ENCODE data around the gene GFOD1. TPM values are rescaled to one million over a fixed set of nuclear protein-coding genes. Genes with fewer than 3 reads are reported as not detected.
"Not testable (repeated sequence)": the region's sequence is repeated elsewhere in the genome, so short reads cannot be mapped to it uniquely, and the experiment has no call there.

GFOD1 gene
- total RNA-seq, 1 donor from 2014 or later: 20.2 TPM

DNA sequence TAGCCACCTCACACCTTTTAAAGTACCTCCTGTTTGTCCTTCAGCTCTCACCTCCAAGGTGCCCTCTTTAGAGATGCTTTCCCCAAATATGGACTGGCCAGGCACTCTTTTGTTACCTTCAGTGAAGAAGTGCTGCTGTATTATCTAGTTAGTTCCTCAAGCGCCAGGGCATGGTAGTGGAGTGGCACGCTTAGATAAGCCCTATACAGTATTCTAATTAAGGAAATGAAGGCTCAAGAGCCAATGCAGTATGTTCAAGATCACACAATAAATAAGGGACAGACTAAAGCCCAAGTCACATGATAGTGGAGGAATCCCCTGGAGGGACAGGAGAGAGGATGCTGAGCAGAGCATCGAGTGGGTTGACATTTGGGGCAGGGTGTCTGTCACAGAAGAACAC, 28.5 kb upstream of the GFOD1 start:
- intact Hi-C loops (cut with DNase I): no loop called here
- TF ChIP-seq, protein P1, sequence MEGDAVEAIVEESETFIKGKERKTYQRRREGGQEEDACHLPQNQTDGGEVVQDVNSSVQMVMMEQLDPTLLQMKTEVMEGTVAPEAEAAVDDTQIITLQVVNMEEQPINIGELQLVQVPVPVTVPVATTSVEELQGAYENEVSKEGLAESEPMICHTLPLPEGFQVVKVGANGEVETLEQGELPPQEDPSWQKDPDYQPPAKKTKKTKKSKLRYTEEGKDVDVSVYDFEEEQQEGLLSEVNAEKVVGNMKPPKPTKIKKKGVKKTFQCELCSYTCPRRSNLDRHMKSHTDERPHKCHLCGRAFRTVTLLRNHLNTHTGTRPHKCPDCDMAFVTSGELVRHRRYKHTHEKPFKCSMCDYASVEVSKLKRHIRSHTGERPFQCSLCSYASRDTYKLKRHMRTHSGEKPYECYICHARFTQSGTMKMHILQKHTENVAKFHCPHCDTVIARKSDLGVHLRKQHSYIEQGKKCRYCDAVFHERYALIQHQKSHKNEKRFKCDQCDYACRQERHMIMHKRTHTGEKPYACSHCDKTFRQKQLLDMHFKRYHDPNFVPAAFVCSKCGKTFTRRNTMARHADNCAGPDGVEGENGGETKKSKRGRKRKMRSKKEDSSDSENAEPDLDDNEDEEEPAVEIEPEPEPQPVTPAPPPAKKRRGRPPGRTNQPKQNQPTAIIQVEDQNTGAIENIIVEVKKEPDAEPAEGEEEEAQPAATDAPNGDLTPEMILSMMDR (IDR thresholded peaks at IDR 0.05): no peak

DNA sequence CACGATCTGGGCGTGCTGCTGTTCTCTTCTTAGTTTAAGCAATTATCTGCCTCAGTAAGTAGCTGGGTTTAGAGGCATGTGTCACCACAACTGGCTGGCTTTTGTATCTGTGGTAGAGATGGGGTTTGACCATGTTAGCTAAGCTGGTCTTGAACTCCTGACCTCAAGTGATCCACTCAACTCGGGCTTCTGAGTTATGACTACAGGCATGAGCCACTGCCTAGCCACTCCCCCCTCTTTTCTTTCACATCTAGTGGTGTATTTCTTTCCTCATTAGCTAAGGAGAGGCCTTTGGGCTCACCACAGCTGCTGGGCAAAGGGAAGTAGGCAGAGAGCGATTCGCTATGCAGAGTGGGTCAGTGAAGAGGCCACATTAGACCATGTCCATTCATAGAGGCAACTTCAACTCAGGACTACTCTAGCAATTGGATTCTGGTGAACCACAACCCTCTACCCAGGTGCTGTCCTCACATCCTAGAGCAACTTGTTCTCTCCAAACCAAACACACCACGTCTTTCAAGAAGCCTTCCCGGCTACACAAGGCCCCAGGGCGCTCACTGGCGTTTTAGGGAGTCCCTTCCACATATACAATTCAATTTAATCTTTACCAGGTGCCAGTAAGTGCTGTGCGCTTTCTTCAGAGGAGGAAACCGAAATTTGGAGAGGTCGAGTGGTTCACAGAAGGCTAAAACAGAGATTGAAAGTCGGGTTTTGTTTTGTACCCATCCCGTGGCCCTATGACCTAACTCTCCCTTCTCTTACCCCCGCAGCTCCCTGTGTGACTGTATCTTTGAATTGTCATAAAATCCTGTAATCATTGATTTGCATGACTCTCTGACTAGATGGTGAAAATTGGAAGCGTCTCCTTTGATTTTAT, 26.5 kb upstream of the GFOD1 start:
- Histone ChIP-seq H3K9me3 (no peaks in the 10 kb centered on the region), H3K4me3 (no peak overlapping the region), H3K4me1 (peaks cover 13% of the 10 kb centered on the region), H3K36me3 (no peaks in the 10 kb centered on the region), H3K27ac (no peak overlapping the region), H3K27me3 (ENCODE audit: low read depth) (no peaks in the 10 kb centered on the region)
- DNase-seq (no peak), ATAC-seq (peak in 1 of 2 donors; percentile 21)
- TF ChIP-seq, protein P1 (IDR thresholded peaks at IDR 0.05): no peak
- intact Hi-C loops (cut with DNase I): no loop called here

More for the DNA sequence above, 28.5 kb upstream of the GFOD1 start:
- no peaks in the 10 kb centered on the region for H3K36me3 ChIP-seq
- H3K4me1 ChIP-seq: peaks cover 5% of the 10 kb centered on the region
- H3K9me3 ChIP-seq: no peaks in the 10 kb centered on the region
- no peak for ATAC-seq
- no peak for DNase-seq
- H3K27me3 ChIP-seq (ENCODE audit: low read depth): no peaks in the 10 kb centered on the region
- no peak overlapping the region for H3K4me3 ChIP-seq
- H3K27ac ChIP-seq: no peak overlapping the region

DNA sequence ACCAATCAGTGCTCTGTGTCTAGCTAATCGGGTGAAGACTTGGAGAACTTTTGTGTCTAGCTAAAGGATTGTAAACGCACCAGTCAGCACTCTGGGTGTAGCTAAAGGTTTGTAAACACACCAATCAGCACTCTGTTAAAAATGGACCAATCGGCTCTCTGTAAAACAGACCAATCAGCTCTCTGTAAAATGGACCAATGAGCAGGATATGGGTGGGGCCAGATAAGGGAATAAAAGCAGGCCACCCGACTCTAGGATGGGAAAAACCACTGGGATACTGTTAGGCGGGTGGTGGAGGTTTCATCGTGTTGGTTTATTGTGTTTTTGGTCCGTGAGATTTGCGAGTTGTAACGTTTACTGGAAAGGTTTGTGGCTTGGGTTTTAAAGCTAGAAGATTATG, 25.5 kb upstream of the GFOD1 start:
- no peak overlapping the region for H3K27ac ChIP-seq
- intact Hi-C loops (cut with DNase I): no loop called here
- no peaks in the 10 kb centered on the region for H3K36me3 ChIP-seq
- peaks cover 13% of the 10 kb centered on the region for H3K4me1 ChIP-seq
- TF ChIP-seq, protein P1 (IDR thresholded peaks at IDR 0.05): no peak
- no peak for ATAC-seq
- H3K9me3 ChIP-seq: no peaks in the 10 kb centered on the region
- no peaks in the 10 kb centered on the region for H3K27me3 ChIP-seq (ENCODE audit: low read depth)
- H3K4me3 ChIP-seq: no peak overlapping the region
- DNase-seq: no peak

DNA sequence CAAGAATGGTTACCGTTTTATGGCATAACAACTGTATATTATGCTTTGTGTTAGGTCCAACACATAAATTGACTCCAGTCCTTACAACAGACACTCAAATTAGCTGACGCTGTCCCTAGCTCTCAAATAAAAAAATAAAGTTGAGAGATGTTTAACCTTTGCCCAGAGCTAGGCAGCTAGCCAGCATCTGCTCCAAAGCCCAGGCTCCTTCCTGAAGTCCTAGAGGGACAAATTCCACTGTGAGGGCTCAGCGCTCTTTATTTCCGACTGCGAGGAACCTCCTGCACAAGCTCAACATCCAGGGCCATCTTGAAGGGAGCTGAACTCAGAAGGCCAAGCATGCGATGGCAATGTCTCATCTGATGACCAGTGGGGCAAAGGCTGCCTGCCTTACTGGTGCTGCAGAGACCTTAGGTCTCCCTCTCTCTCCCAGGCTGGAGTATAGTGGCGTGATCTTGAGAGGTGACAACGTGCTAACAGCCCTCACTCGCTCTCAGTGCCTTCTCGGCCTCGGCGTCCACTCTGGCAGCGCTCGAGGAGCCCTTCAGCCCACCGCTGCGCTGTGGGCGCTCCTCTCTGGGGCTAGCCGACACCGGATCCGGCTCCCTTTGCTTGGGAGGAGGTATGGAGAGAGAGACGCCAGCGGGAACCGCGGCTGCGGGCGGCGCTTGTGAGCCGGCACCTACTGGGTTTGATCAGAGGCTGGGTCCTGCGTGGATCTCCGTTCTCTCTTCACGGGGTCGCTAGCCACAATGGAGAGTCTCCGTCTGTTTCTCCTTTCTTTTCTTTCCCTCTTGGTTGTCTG, 24.7 kb upstream of the GFOD1 start:
- Histone ChIP-seq H3K4me1 (peaks cover 13% of the 10 kb centered on the region), H3K36me3 (no peaks in the 10 kb centered on the region), H3K27ac (no peak overlapping the region), H3K9me3 (no peaks in the 10 kb centered on the region), H3K27me3 (ENCODE audit: low read depth) (no peaks in the 10 kb centered on the region), H3K4me3 (no peak overlapping the region)
- TF ChIP-seq, protein P1 (IDR thresholded peaks at IDR 0.05): no peak
- ATAC-seq (peak in 1 of 2 donors; percentile 31), DNase-seq (no peak)
- intact Hi-C loops (cut with DNase I): no loop called here

DNA sequence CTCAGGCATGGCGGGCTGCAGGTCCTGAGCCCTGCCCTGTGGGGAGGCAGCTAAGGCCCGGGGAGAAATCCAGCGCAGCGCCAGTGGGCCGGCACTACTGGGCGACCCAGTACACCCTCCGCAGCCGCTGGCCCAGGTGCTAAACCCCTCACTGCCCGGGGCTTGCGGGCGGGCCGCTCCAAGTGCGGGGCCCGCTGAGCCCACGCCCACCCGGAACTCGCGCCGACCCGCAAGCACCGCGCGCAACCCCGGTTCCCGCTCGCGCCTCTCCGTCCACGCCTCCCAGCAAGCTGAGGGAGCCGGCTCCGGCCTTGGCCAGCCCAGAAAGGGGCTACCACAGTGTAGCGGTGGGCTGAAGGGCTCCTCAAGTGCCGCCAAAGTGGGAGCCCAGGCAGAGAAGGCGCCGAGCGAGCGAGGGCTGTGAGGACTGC, 23.8 kb upstream of the GFOD1 start:
- H3K27ac ChIP-seq; intact Hi-C loops (cut with DNase I); H3K4me3 ChIP-seq; H3K27me3 ChIP-seq (ENCODE audit: low read depth); H3K36me3 ChIP-seq; ATAC-seq; DNase-seq; H3K9me3 ChIP-seq: not testable (repeated sequence)
- peaks cover 13% of the 10 kb centered on the region for H3K4me1 ChIP-seq

DNA sequence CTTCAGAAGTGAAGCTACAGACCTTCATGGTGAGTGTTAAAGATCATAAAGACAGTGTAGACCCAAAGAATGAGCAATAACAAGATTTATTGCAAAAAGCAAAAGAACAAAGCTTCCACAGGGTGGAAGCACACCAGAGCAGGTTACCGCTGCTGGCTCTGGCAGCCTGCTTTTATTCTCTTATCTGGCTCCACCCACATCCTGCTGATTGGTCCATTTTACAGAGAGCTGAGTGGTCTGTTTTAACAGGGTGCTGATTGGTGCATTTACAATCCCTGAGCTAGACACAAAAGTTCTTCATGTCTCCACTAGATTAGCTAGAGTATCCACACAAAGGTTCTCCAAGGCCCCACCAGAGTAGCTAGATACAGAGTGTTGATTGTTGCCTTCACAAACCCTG, 23.0 kb upstream of the GFOD1 start:
- intact Hi-C loops (cut with DNase I); DNase-seq; H3K9me3 ChIP-seq; H3K27me3 ChIP-seq (ENCODE audit: low read depth); H3K27ac ChIP-seq; H3K4me3 ChIP-seq; H3K36me3 ChIP-seq; ATAC-seq: not testable (repeated sequence)
- H3K4me1 ChIP-seq: peaks cover 13% of the 10 kb centered on the region

All from lower lobe of right lung (tissue), 2 donors.